HG02981 (cell line): ENCODE data around the gene TSHZ2.
"Not testable (repeated sequence)": the region's sequence is repeated elsewhere in the genome, so short reads cannot be mapped to it uniquely, and the experiment has no call there.

Experiments used
- ATAC-seq: cut with Tn5 transposase; IDR thresholded peaks from one replicate; pipeline ENCODE4 v1.9.1; 2021; ENCODE audit warnings: mild to moderate bottlenecking, moderate library complexity; ENCODE audit not compliant: unreplicated experiment

Gene TSHZ2

GRCh38 chr20:53298260-53298659, 326.1 kb downstream of the TSHZ2 start:
- ATAC-seq: no peak

- no peak for ATAC-seq
These were observed 326.8 kb downstream of the TSHZ2 start for GRCh38 chr20:53298911-53299310.

GRCh38 chr20:53299831-53300230, 327.7 kb downstream of the TSHZ2 start:
- ATAC-seq: no peak

GRCh38 chr20:53301869-53302268, 329.7 kb downstream of the TSHZ2 start:
- ATAC-seq: no peak

GRCh38 chr20:53302695-53303412, 330.7 kb downstream of the TSHZ2 start:
- ATAC-seq: no peak

GRCh38 chr20:53303413-53303760, 331.2 kb downstream of the TSHZ2 start:
- no peak for ATAC-seq

- ATAC-seq: no peak
These were observed 332.0 kb downstream of the TSHZ2 start for GRCh38 chr20:53304146-53304545.

- ATAC-seq: no peak
These were observed 334.1 kb downstream of the TSHZ2 start for GRCh38 chr20:53306192-53306805.

GRCh38 chr20:53307964-53308597, 335.9 kb downstream of the TSHZ2 start:
- no peak for ATAC-seq

GRCh38 chr20:53309515-53309914, 337.4 kb downstream of the TSHZ2 start:
- ATAC-seq: no peak

GRCh38 chr20:53312957-53313356, 340.8 kb downstream of the TSHZ2 start:
- ATAC-seq: no peak

- no peak for ATAC-seq
These were observed 344.2 kb downstream of the TSHZ2 start for GRCh38 chr20:53316206-53316937.

GRCh38 chr20:53319200-53319599, 347.0 kb downstream of the TSHZ2 start:
- no peak for ATAC-seq

GRCh38 chr20:53319716-53320115, 347.6 kb downstream of the TSHZ2 start:
- ATAC-seq: no peak

GRCh38 chr20:53320701-53321100, 348.5 kb downstream of the TSHZ2 start:
- ATAC-seq: no peak

- no peak for ATAC-seq
These were observed 349.4 kb downstream of the TSHZ2 start for GRCh38 chr20:53321596-53321995.

- ATAC-seq: no peak
These were observed 350.5 kb downstream of the TSHZ2 start for GRCh38 chr20:53322651-53323050.

GRCh38 chr20:53323460-53323859, 351.3 kb downstream of the TSHZ2 start:
- ATAC-seq: not testable (repeated sequence)

- no peak for ATAC-seq
These were observed 352.7 kb downstream of the TSHZ2 start for GRCh38 chr20:53324816-53325215.

- ATAC-seq: no peak
These were observed 356.8 kb downstream of the TSHZ2 start for GRCh38 chr20:53328961-53329360.

- no peak for ATAC-seq
These were observed 357.6 kb downstream of the TSHZ2 start for GRCh38 chr20:53329781-53330180.
